Common myeloid progenitor, CD34-positive (primary cell): ENCODE results near the gene UGT1A7.

Experiments
- CTCF ChIA-PET: fragments of 350-600 bp; sonication (Branson Sonifier 250); formaldehyde crosslinking; loops from one replicate; lab custom pipeline; 2021; ENCODE audit warnings: antibody characterized with exemption; lab: Charles Lee
- POLR2A ChIA-PET: fragments of 350-600 bp; sonication (Branson Sonifier 250); formaldehyde crosslinking; loops from one replicate; lab custom pipeline; 2021; ENCODE audit warnings: antibody characterized with exemption; lab: Charles Lee
- DNase-seq, 3 donors: peaks; one replicate each; pipeline versions ENCODE4 v3.0.0 to v3.0.0-alpha.2; 2013
- H3K27ac ChIP-seq, 2 experiments: 1 replicate in 1 of 2; 2 replicates in 1 of 2; pipeline ENCODE4 v1.7.0; 2013; ENCODE audit warnings: inconsistent platforms in 2 of 2, low read length in 2 of 2, mild to moderate bottlenecking in 2 of 2, low read depth in 1 of 2, moderate library complexity in 1 of 2; ENCODE audit not compliant: severe bottlenecking in 2 of 2, insufficient read depth in 1 of 2, poor library complexity in 1 of 2
- H3K27me3 ChIP-seq, 5 experiments: replicated peaks in 2 of 5; 1 replicate in 3 of 5; 2 replicates in 2 of 5; pipeline versions ENCODE4 v1.6.1 to v1.7.0; 2013; ENCODE audit warnings: low read length in 4 of 5, mild to moderate bottlenecking in 2 of 5, moderate library complexity in 2 of 5, inconsistent platforms in 1 of 5; ENCODE audit not compliant: insufficient read depth in 5 of 5, control insufficient read depth in 4 of 5
- H3K36me3 ChIP-seq, 4 experiments: 1 replicate in 2 of 4; 2 replicates in 2 of 4; pipeline versions ENCODE4 v1.6.1 to v1.7.0; 2013; ENCODE audit warnings: low read length in 3 of 4, control low read depth in 1 of 4, mild to moderate bottlenecking in 1 of 4; ENCODE audit not compliant: control insufficient read depth in 4 of 4, insufficient read depth in 4 of 4
- H3K4me1 ChIP-seq, 4 experiments: 1 replicate in 3 of 4; 2 replicates in 1 of 4; pipeline versions ENCODE4 v1.6.1 to v1.7.1; 2013; ENCODE audit warnings: low read length in 3 of 4, mild to moderate bottlenecking in 3 of 4, control low read depth in 1 of 4, inconsistent platforms in 1 of 4, moderate library complexity in 1 of 4; ENCODE audit not compliant: control insufficient read depth in 4 of 4, insufficient read depth in 4 of 4; ENCODE audit errors: control extremely low read depth in 1 of 4
- H3K4me3 ChIP-seq, 7 experiments: 1 replicate in 4 of 7; 2 replicates in 3 of 7; pipeline versions ENCODE4 v1.5.1 to v1.7.0; 2013; ENCODE audit warnings: mild to moderate bottlenecking in 7 of 7, low read length in 6 of 7, moderate library complexity in 6 of 7, inconsistent platforms in 2 of 7, low read depth in 2 of 7, control low read depth in 1 of 7; ENCODE audit not compliant: insufficient read depth in 4 of 7, control insufficient read depth in 1 of 7; ENCODE audit errors: extremely low read depth in 1 of 7
- H3K9me3 ChIP-seq, 5 experiments: 1 replicate in 4 of 5; 2 replicates in 1 of 5; pipeline versions ENCODE4 v1.6.1 to v1.7.1; 2013; ENCODE audit warnings: low read length in 4 of 5, mild to moderate bottlenecking in 2 of 5, inconsistent platforms in 1 of 5, low read depth in 1 of 5, moderate library complexity in 1 of 5; ENCODE audit not compliant: control insufficient read depth in 4 of 5, insufficient read depth in 2 of 5; ENCODE audit errors: control extremely low read depth in 1 of 5
- WGBS: methylation state at CpG from one replicate; pipeline ENCODE4 v1.1.5; 2013; ENCODE audit not compliant: insufficient coverage; 5-methylcytosine and 5-hydroxymethylcytosine counted together

UGT1A7 gene

GRCh38 chr2:233802132-233802815 lies 120.6 kb downstream of the UGT1A7 start:
- Histone ChIP-seq H3K4me3 (no peak overlapping the region), H3K27ac (no peak overlapping the region), H3K36me3 (no peaks in the 10 kb centered on the region), H3K27me3 (peaks cover 0 to 6% (median 3%) of the 10 kb centered on the region in 5 experiments), H3K4me1 (no peaks in the 10 kb centered on the region), H3K9me3 (no peaks in the 10 kb centered on the region)
- no peak for DNase-seq
- ChIA-PET POLR2A (no interaction called here), CTCF (interaction anchor here (0.6 kb wide), 1 partner anchor 938 kb away, joined by 3 read pairs; no protein-coding TSS in a partner anchor)
- WGBS: 75% methylated on average over 1 of the region's 3 CpGs

GRCh38 chr2:233803292-233803911 lies 121.7 kb downstream of the UGT1A7 start:
- POLR2A ChIA-PET: no interaction called here
- Histone ChIP-seq H3K36me3 (no peaks in the 10 kb centered on the region), H3K9me3 (no peaks in the 10 kb centered on the region), H3K4me3 (no peak overlapping the region), H3K27ac (no peak overlapping the region), H3K27me3 (peaks cover 0 to 6% (median 3%) of the 10 kb centered on the region in 5 experiments), H3K4me1 (no peaks in the 10 kb centered on the region)
- 89% methylated on average over 2 of the region's 2 CpGs for WGBS
- DNase-seq: no peak
- CTCF ChIA-PET: no interaction called here

- Histone ChIP-seq H3K9me3 (no peaks in the 10 kb centered on the region), H3K4me1 (no peaks in the 10 kb centered on the region), H3K4me3 (no peak overlapping the region), H3K27ac (no peak overlapping the region), H3K36me3 (no peaks in the 10 kb centered on the region), H3K27me3 (peaks cover 0 to 6% (median 3%) of the 10 kb centered on the region in 5 experiments)
- POLR2A ChIA-PET: no interaction called here
- CTCF ChIA-PET: interaction anchor here (0.9 kb wide), 1 partner anchor 9 kb away, joined by 4 read pairs; no protein-coding TSS in a partner anchor
- DNase-seq: no peak
- 60% methylated on average over 3 of the region's 8 CpGs for WGBS
These were observed 122.3 kb downstream of the UGT1A7 start for GRCh38 chr2:233803994-233804393.

GRCh38 chr2:233807215-233807865 lies 125.6 kb downstream of the UGT1A7 start:
- Histone ChIP-seq H3K27ac (no peak overlapping the region), H3K27me3 (peaks cover 0 to 7% (median 4%) of the 10 kb centered on the region in 5 experiments), H3K4me1 (no peaks in the 10 kb centered on the region), H3K4me3 (no peak overlapping the region), H3K9me3 (no peaks in the 10 kb centered on the region), H3K36me3 (no peaks in the 10 kb centered on the region)
- DNase-seq: no peak
- ChIA-PET CTCF (no interaction called here), POLR2A (no interaction called here)
- 89% methylated on average over 11 of the region's 12 CpGs for WGBS

- 81% methylated on average over 8 of the region's 10 CpGs for WGBS
- no peak overlapping the region for H3K27ac ChIP-seq
- no peaks in the 10 kb centered on the region for H3K4me1 ChIP-seq
- H3K9me3 ChIP-seq: no peaks in the 10 kb centered on the region
- CTCF ChIA-PET: no interaction called here
- POLR2A ChIA-PET: interaction anchor here (0.6 kb wide), 1 partner anchor 270 kb away, joined by 3 read pairs; no protein-coding TSS in a partner anchor
- no peaks in the 10 kb centered on the region for H3K36me3 ChIP-seq
- DNase-seq: no peak
- peaks cover 0 to 6% (median 4%) of the 10 kb centered on the region in 5 experiments for H3K27me3 ChIP-seq
- no peak overlapping the region for H3K4me3 ChIP-seq
These were observed 126.5 kb downstream of the UGT1A7 start for GRCh38 chr2:233807966-233808935.

GRCh38 chr2:233810385-233810784 lies 128.7 kb downstream of the UGT1A7 start:
- no peak overlapping the region for H3K27ac ChIP-seq
- ChIA-PET CTCF (no interaction called here), POLR2A (no interaction called here)
- no peak for DNase-seq
- H3K36me3 ChIP-seq: no peaks in the 10 kb centered on the region
- peaks cover 0 to 7% (median 3%) of the 10 kb centered on the region in 5 experiments for H3K27me3 ChIP-seq
- no peak overlapping the region for H3K4me3 ChIP-seq
- H3K4me1 ChIP-seq: no peaks in the 10 kb centered on the region
- H3K9me3 ChIP-seq: no peaks in the 10 kb centered on the region
- WGBS: 99% methylated on average over 5 of the region's 6 CpGs
